HepG2 (cell line): ENCODE data around the gene CHRNB2. TPM values are rescaled to one million over a fixed set of nuclear protein-coding genes. Genes with fewer than 3 reads are reported as not detected.

Experiments
- ATAC-seq: fragments of 200-7000 bp; cut with Tn5 transposase; 3 replicates; pipeline ENCODE4 v1.9.1; 2020; ENCODE audit warnings: mild to moderate bottlenecking, moderate library complexity
- BruUV-seq: library from RNA; stranded (reverse); fragments of 400-500 nt; replicated peaks from 2 replicates; lab custom pipeline; 2021; lab: Mats Ljungman, UMichigan
- CTCF ChIA-PET: fragments of 300-600 bp; formaldehyde crosslinking; extraction: SDS; loops from one replicate; lab custom pipeline; 2021; ENCODE audit warnings: low total read pairs, inconsistent platforms, low intra/inter-chr PET ratio; lab: Yijun Ruan, JAX
- POLR2A ChIA-PET: fragments of 350-600 bp; sonication (Branson Sonifier 250); formaldehyde crosslinking; loops from one replicate; lab custom pipeline; 2020; ENCODE audit warnings: antibody characterized with exemption, inconsistent platforms; lab: Yijun Ruan, JAX
- DNase-seq: peaks from one replicate; pipeline ENCODE4 v3.0.0-alpha.2; 2015; ENCODE audit warnings: low spot score
- FAIRE-seq: peaks from 3 replicates; lab custom pipeline; 2011; peaks lifted over from hg19 to GRCh38; lab: Jason Lieb, UNC
- H2AFZ ChIP-seq: one replicate; pipeline ENCODE4 v1.6.1; 2011; ENCODE audit warnings: low read length, inconsistent platforms
- H3K27ac ChIP-seq: fragments of 300-600 bp; 3 replicates; pipeline ENCODE4 v1.8.0; 2011; ENCODE audit warnings: mixed run types, mild to moderate bottlenecking, mixed read lengths, low read length, inconsistent platforms; ENCODE audit not compliant: insufficient read depth; ENCODE audit errors: extremely low read length
- H3K27me3 ChIP-seq, 2 experiments: fragments of 200-600 bp in 1 of 2; 2 replicates in 1 of 2; 3 replicates in 1 of 2; pipeline versions ENCODE4 v1.6.0 to v1.8.0; 2011; ENCODE audit warnings: low read length in 2 of 2, mild to moderate bottlenecking in 2 of 2, moderate library complexity in 2 of 2, inconsistent platforms in 1 of 2; ENCODE audit not compliant: insufficient read depth in 2 of 2, control insufficient read depth in 1 of 2
- H3K36me3 ChIP-seq, 2 experiments: fragments of 200-600 bp in 1 of 2; replicated peaks in 1 of 2; 2 replicates in 1 of 2; 3 replicates in 1 of 2; pipeline versions ENCODE4 v1.5.1 to v1.8.0; 2011; ENCODE audit warnings: low read length in 2 of 2, inconsistent platforms in 1 of 2; ENCODE audit not compliant: insufficient read depth in 2 of 2, control insufficient read depth in 1 of 2
- H3K4me1 ChIP-seq: 2 replicates; pipeline ENCODE4 v1.5.1; 2012; ENCODE audit warnings: low read length, inconsistent platforms; ENCODE audit not compliant: insufficient read depth
- H3K4me2 ChIP-seq: 2 replicates; pipeline ENCODE4 v1.6.0; 2011; ENCODE audit warnings: low read depth, low read length, inconsistent platforms
- H3K4me3 ChIP-seq, 3 experiments: fragments of 200-600 bp in 1 of 3; sonication (generic), shearing (Covaris generic) in 1 of 3; replicated peaks in 1 of 3; 2 replicates each; pipeline ENCODE4 v1.5.1; 2011 to 2016; ENCODE audit warnings: low read length in 3 of 3, inconsistent platforms in 2 of 3, low read depth in 2 of 3, mild to moderate bottlenecking in 2 of 3, control low read depth in 1 of 3, mixed read lengths in 1 of 3; ENCODE audit not compliant: insufficient read depth in 1 of 3
- H3K79me2 ChIP-seq: one replicate; pipeline ENCODE4 v1.6.1; 2011; ENCODE audit warnings: low read length, inconsistent platforms; ENCODE audit not compliant: insufficient read depth
- H3K9ac ChIP-seq: 2 replicates; pipeline ENCODE4 v1.6.0; 2011; ENCODE audit warnings: mild to moderate bottlenecking, low read depth, low read length, inconsistent platforms; ENCODE audit not compliant: insufficient read depth
- H3K9me3 ChIP-seq: 2 replicates; pipeline ENCODE4 v1.5.1; 2012; ENCODE audit warnings: mild to moderate bottlenecking, low read length
- H4K20me1 ChIP-seq: 2 replicates; pipeline ENCODE4 v1.6.0; 2011; ENCODE audit warnings: inconsistent platforms, mild to moderate bottlenecking, low read length, moderate library complexity; ENCODE audit not compliant: insufficient read depth
- CBX5 ChIP-seq: sonication (generic); formaldehyde crosslinking; IDR thresholded peaks from 2 replicates; pipeline ENCODE4 v1.4.0; 2020; ENCODE audit warnings: missing genetic modification reagents, borderline replicate concordance
- DNMT3B ChIP-seq: conservative IDR thresholded peaks from 2 replicates; pipeline ENCODE4 v1.6.1; 2016; ENCODE audit warnings: missing biosample characterization, control low read depth
- KAT8 ChIP-seq: IDR thresholded peaks from 2 replicates; pipeline ENCODE4 v1.6.1; 2016; ENCODE audit warnings: missing genetic modification reagents, missing compliant biosample characterization
- NCOR1 ChIP-seq: fragments of 200-600 bp; sonication (generic); IDR thresholded peaks from 2 replicates; pipeline ENCODE4 v1.7.0; 2017; ENCODE audit warnings: antibody characterized with exemption, low read length, borderline replicate concordance
- THRA ChIP-seq: sonication (generic); formaldehyde crosslinking; IDR thresholded peaks from 2 replicates; pipeline ENCODE4 v1.4.0; 2020; ENCODE audit warnings: missing genetic modification reagents, borderline replicate concordance
- ZFP36L2 ChIP-seq: sonication (generic); formaldehyde crosslinking; IDR thresholded peaks from 2 replicates; pipeline ENCODE4 v1.4.0; 2020; ENCODE audit warnings: missing genetic modification reagents
- ZNF292 ChIP-seq: sonication (generic); formaldehyde crosslinking; IDR thresholded peaks from 2 replicates; pipeline ENCODE4 v1.8.1; 2022; ENCODE audit warnings: mild to moderate bottlenecking, low read depth, missing genetic modification reagents, borderline replicate concordance
- ZNF496 ChIP-seq: sonication (generic); formaldehyde crosslinking; IDR thresholded peaks from 2 replicates; pipeline ENCODE4 v1.8.1; 2023; ENCODE audit warnings: mild to moderate bottlenecking, moderate library complexity, missing genetic modification reagents; ENCODE audit not compliant: insufficient replicate concordance
- ZNF709 ChIP-seq: sonication (generic); formaldehyde crosslinking; IDR thresholded peaks from 2 replicates; pipeline ENCODE4 v1.5.0; 2020; ENCODE audit warnings: mild to moderate bottlenecking, missing genetic modification reagents
- ZSCAN31 ChIP-seq: sonication (generic); formaldehyde crosslinking; IDR thresholded peaks from 2 replicates; pipeline ENCODE4 v1.5.0; 2020; ENCODE audit warnings: low read depth, mild to moderate bottlenecking, missing genetic modification reagents
- WGBS: methylation state at CpG from one replicate; pipeline ENCODE4 v1.1.6; 2017; ENCODE audit warnings: low lambda C conversion rate; 5-methylcytosine and 5-hydroxymethylcytosine counted together
- in situ Hi-C: cut with HindIII; loops from 2 replicates; pipeline ENCODE4 v1.10.0; 2017; ENCODE audit warnings: low pct_unique_long_range_greater_than_20kb; ENCODE audit not compliant: extremely low pct_ligation_motif_present
- intact Hi-C: fragments of 100-400 bp; cut with micrococcal nuclease; formaldehyde crosslinking; loops from one replicate; pipeline ENCODE4 v1.10.0; 2022; ENCODE audit not compliant: unreplicated experiment
- polyA plus RNA-seq, 8 experiments: library from polyadenylated mRNA; depleted of rRNA in 3 of 8; stranded (reverse) in 7 of 8; unstranded in 1 of 8; fragments of >200 nt; fragmentation: Illumina TruSeq in 4 of 8; extraction: Trizol in 4 of 8; gene quantifications; 2 replicates each; pipeline versions ENCODE4 v1.2.1 to v1.2.3, GENCODE V29; 2011 to 2016; ENCODE audit warnings: low read depth in 4 of 8, missing spikeins in 1 of 8, mixed read lengths in 1 of 8; ENCODE audit not compliant: insufficient read depth in 1 of 8
- total RNA-seq, 5 experiments: library from RNA; depleted of rRNA; stranded (reverse); fragments of >200 nt; fragmentation: Illumina TruSeq; extraction: Trizol; gene quantifications; 2 replicates each; pipeline ENCODE4 v1.2.3, GENCODE V29; 2016; ENCODE audit warnings: low read depth in 1 of 5
- TF ChIP-seq, protein P1 (sequence below): sonication (generic); formaldehyde crosslinking; conservative IDR thresholded peaks from 2 replicates; pipeline ENCODE4 v1.4.0; 2020; ENCODE audit warnings: mild to moderate bottlenecking, missing genetic modification reagents, moderate library complexity

CHRNB2 gene
- total and polyA plus RNA-seq, 2 of the 13 experiments (the other 11 are each of a cell fraction or from before 2014, with no cell fraction given) = 0.03 to 0.07 TPM

- TF ChIP-seq, protein P1, sequence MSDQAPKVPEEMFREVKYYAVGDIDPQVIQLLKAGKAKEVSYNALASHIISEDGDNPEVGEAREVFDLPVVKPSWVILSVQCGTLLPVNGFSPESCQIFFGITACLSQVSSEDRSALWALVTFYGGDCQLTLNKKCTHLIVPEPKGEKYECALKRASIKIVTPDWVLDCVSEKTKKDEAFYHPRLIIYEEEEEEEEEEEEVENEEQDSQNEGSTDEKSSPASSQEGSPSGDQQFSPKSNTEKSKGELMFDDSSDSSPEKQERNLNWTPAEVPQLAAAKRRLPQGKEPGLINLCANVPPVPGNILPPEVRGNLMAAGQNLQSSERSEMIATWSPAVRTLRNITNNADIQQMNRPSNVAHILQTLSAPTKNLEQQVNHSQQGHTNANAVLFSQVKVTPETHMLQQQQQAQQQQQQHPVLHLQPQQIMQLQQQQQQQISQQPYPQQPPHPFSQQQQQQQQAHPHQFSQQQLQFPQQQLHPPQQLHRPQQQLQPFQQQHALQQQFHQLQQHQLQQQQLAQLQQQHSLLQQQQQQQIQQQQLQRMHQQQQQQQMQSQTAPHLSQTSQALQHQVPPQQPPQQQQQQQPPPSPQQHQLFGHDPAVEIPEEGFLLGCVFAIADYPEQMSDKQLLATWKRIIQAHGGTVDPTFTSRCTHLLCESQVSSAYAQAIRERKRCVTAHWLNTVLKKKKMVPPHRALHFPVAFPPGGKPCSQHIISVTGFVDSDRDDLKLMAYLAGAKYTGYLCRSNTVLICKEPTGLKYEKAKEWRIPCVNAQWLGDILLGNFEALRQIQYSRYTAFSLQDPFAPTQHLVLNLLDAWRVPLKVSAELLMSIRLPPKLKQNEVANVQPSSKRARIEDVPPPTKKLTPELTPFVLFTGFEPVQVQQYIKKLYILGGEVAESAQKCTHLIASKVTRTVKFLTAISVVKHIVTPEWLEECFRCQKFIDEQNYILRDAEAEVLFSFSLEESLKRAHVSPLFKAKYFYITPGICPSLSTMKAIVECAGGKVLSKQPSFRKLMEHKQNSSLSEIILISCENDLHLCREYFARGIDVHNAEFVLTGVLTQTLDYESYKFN (CRISPR knock-in tag) = 0 out of 2 replicates have a peak, but pooled peaks have one; percentile 15
- TF ChIP-seq ZNF709 (0 out of 2 replicates have a peak, but pooled peaks have one; percentile 8), DNMT3B (0 out of 2 replicates have a peak, but pooled peaks have one; percentile 56), ZNF292 (CRISPR knock-in tag) (peak; percentile 30; the same call in 1 of the 2 replicates), ZSCAN31 (no peak), NCOR1 (0 out of 2 replicates have a peak, but pooled peaks have one; percentile 9)
These were observed 39.6 kb downstream of the CHRNB2 start (continued) for GRCh38 chr1:154607106-154607608.

- no peaks in the 10 kb centered on the region for H3K9me3 ChIP-seq
- H4K20me1 ChIP-seq = peaks cover 37% of the 10 kb centered on the region
- intact Hi-C loops (loop anchor here (5.0 kb wide), 1 partner anchor 51 kb away; the partner anchor contains the start of gene UBE2Q1), in situ Hi-C loops (no loop called here)
- peak within 1 kb of the TSS; percentile 98 for H3K27ac ChIP-seq
- no peaks in the 10 kb centered on the region; a peak in 1 of 5 replicates for H3K27me3 ChIP-seq
- ChIA-PET POLR2A (interaction anchor here (0.6 to 1.4 kb wide), 5 partner anchors 19 to 1759 kb away, joined by 3 to 13 read pairs (median 3); no protein-coding TSS in a partner anchor), CTCF (no interaction called here)
- H3K4me2 ChIP-seq = peak within 1 kb of the TSS; percentile 73
- H3K36me3 ChIP-seq = peaks cover 0 to 15% of the 10 kb centered on the region in 2 experiments; a peak in 1 of 5 replicates
- peaks cover 90% of the 10 kb centered on the region for H3K79me2 ChIP-seq
- BruUV-seq = no TSS peak
- H3K4me1 ChIP-seq = peaks cover 52% of the 10 kb centered on the region
- H2AFZ ChIP-seq = no peak within 1 kb of the TSS
- H3K9ac ChIP-seq = peak within 1 kb of the TSS; percentile 97
- 0% methylated on average over 13 of the region's 59 CpGs for WGBS
- peak within 1 kb of the TSS; percentile 59 to 98 (median 87) for H3K4me3 ChIP-seq
- ATAC-seq = peak; percentile 86
- DNase-seq = peak; percentile 93
- FAIRE-seq = peak; percentile 83
- no peak for TF ChIP-seq CBX5
- no peak for TF ChIP-seq THRA (CRISPR knock-in tag)
- TF ChIP-seq ZNF496 (CRISPR knock-in tag) = no peak
- TF ChIP-seq KAT8 (CRISPR knock-in tag) = peak; percentile 47; the same call in 1 of the 2 replicates
- TF ChIP-seq ZFP36L2 (CRISPR knock-in tag) = no peak
These were observed 40.2 kb downstream of the CHRNB2 start, which contains the start of gene ADAR for GRCh38 chr1:154607609-154608396. Gene ADAR (minus strand): TSS chr1:154608186. CDS start chr1:154608006, 180 bp downstream.
